Testis (tissue), 2 donors: Measurements from ENCODE around the gene RNF157.

Source experiments
- POLR2A ChIP-seq: fragments of 450-650 bp; IDR thresholded peaks from one replicate; pipeline ENCODE4 v1.6.1; 2017; ENCODE audit warnings: antibody characterized with exemption, mild to moderate bottlenecking, moderate library complexity
- TF ChIP-seq, protein P1 (sequence below), 3 experiments: fragments of 450-650 bp in 2 of 3; fragments of 200-600 bp in 1 of 3; sonication (generic) in 1 of 3; IDR thresholded peaks; one replicate each; pipeline ENCODE4 v1.5.1; 2016 to 2019; ENCODE audit warnings: antibody characterized with exemption in 3 of 3, mild to moderate bottlenecking in 2 of 3, moderate library complexity in 1 of 3

- TF ChIP-seq, protein P1, sequence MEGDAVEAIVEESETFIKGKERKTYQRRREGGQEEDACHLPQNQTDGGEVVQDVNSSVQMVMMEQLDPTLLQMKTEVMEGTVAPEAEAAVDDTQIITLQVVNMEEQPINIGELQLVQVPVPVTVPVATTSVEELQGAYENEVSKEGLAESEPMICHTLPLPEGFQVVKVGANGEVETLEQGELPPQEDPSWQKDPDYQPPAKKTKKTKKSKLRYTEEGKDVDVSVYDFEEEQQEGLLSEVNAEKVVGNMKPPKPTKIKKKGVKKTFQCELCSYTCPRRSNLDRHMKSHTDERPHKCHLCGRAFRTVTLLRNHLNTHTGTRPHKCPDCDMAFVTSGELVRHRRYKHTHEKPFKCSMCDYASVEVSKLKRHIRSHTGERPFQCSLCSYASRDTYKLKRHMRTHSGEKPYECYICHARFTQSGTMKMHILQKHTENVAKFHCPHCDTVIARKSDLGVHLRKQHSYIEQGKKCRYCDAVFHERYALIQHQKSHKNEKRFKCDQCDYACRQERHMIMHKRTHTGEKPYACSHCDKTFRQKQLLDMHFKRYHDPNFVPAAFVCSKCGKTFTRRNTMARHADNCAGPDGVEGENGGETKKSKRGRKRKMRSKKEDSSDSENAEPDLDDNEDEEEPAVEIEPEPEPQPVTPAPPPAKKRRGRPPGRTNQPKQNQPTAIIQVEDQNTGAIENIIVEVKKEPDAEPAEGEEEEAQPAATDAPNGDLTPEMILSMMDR (IDR thresholded peaks at IDR 0.05) = no peak
- TF ChIP-seq POLR2A = no peak
Measured at GRCh38 chr17:76123749-76124581, 116.3 kb downstream of the RNF157 start.
